GM23248 (cell line): ENCODE data around the gene PDGFB. TPM values are rescaled to one million over a fixed set of nuclear protein-coding genes. Genes with fewer than 3 reads are reported as not detected.

Experiments
- DNase-seq: peaks from one replicate; pipeline ENCODE4 v3.0.0-alpha.2; 2015
- H2AFZ ChIP-seq: fragments of 200-600 bp; sonication (generic); 2 replicates; pipeline ENCODE4 v1.6.1; 2016; ENCODE audit warnings: antibody characterized with exemption
- H3F3A ChIP-seq: fragments of 200-600 bp; sonication (generic); 2 replicates; pipeline ENCODE4 v1.6.1; 2016; ENCODE audit warnings: mild to moderate bottlenecking, antibody characterized with exemption, mixed run types; ENCODE audit not compliant: insufficient read depth
- H3K27ac ChIP-seq: fragments of 200-600 bp; sonication (generic); 2 replicates; pipeline ENCODE4 v1.5.1; 2016; ENCODE audit warnings: mild to moderate bottlenecking
- H3K27me3 ChIP-seq: fragments of 200-600 bp; sonication (generic); replicated peaks from 2 replicates; pipeline ENCODE4 v1.6.1; 2016; ENCODE audit warnings: mild to moderate bottlenecking; ENCODE audit not compliant: insufficient read depth
- H3K36me3 ChIP-seq: fragments of 200-600 bp; sonication (generic); 2 replicates; pipeline ENCODE4 v1.6.1; 2016; ENCODE audit warnings: low read depth, mild to moderate bottlenecking
- H3K4me1 ChIP-seq: fragments of 200-600 bp; sonication (generic); 2 replicates; pipeline ENCODE4 v1.6.1; 2016; ENCODE audit warnings: mild to moderate bottlenecking; ENCODE audit not compliant: insufficient read depth
- H3K4me2 ChIP-seq: fragments of 200-600 bp; sonication (generic); one replicate; pipeline ENCODE4 v1.6.1; 2016; ENCODE audit warnings: mild to moderate bottlenecking; ENCODE audit not compliant: unreplicated experiment
- H3K4me3 ChIP-seq: fragments of 200-600 bp; sonication (generic); 2 replicates; pipeline ENCODE4 v1.5.1; 2016; ENCODE audit warnings: mild to moderate bottlenecking
- H3K79me2 ChIP-seq: fragments of 200-600 bp; sonication (generic); 2 replicates; pipeline ENCODE4 v1.6.1; 2016; ENCODE audit warnings: mild to moderate bottlenecking; ENCODE audit not compliant: insufficient read depth
- H3K9ac ChIP-seq: fragments of 200-600 bp; sonication (generic); 2 replicates; pipeline ENCODE4 v1.6.1; 2016; ENCODE audit warnings: mild to moderate bottlenecking
- H3K9me2 ChIP-seq: fragments of 200-600 bp; sonication (generic); 2 replicates; pipeline ENCODE4 v1.6.1; 2016; ENCODE audit warnings: mixed run types, mild to moderate bottlenecking, moderate library complexity; ENCODE audit not compliant: insufficient read depth
- H3K9me3 ChIP-seq: fragments of 200-600 bp; sonication (generic); one replicate; pipeline ENCODE4 v1.6.1; 2017; ENCODE audit warnings: low read depth
- H4K20me1 ChIP-seq: fragments of 200-600 bp; sonication (generic); 2 replicates; pipeline ENCODE4 v1.6.0; 2016; ENCODE audit not compliant: insufficient read depth
- EZH2 ChIP-seq: fragments of 200-600 bp; sonication (generic); IDR thresholded peaks from 2 replicates; pipeline ENCODE4 v1.6.1; 2018; ENCODE audit warnings: antibody characterized with exemption, mild to moderate bottlenecking; ENCODE audit not compliant: insufficient read depth, poor library complexity, severe bottlenecking
- EZH2phosphoT487 ChIP-seq: fragments of 200-600 bp; sonication (generic); IDR thresholded peaks from 2 replicates; pipeline ENCODE4 v1.6.1; 2018; ENCODE audit warnings: antibody characterized with exemption, moderate library complexity, mild to moderate bottlenecking, low read depth; ENCODE audit not compliant: insufficient read depth
- WGBS, 2 experiments: methylation state at CpG; one replicate each; pipeline ENCODE4 v1.1.6; 2015 to 2017; ENCODE audit warnings: low lambda C conversion rate in 2 of 2, low coverage in 1 of 2; ENCODE audit errors: missing lambda C conversion rate in 2 of 2; 5-methylcytosine and 5-hydroxymethylcytosine counted together
- in situ Hi-C: fragments of 300-500 bp; cut with MboI; formaldehyde crosslinking; loops from 2 replicates; pipeline ENCODE4 v1.15.0; 2020
- polyA plus RNA-seq: library from polyadenylated mRNA; unstranded; fragments of >200 nt; fragmentation: Nextera tagmentation; extraction: Ambion mirVana; gene quantifications from 2 replicates; pipeline ENCODE4 v1.2.1, GENCODE V29; 2016
- total RNA-seq: library from RNA; depleted of rRNA; stranded (reverse); fragments of >200 nt; shearing (Covaris generic); gene quantifications from 2 replicates; pipeline ENCODE4 v1.2.3, GENCODE V29; 2014; rRNA removed

Gene PDGFB
- total and polyA plus RNA-seq, 2 experiments from 2014 or later: 0.14 TPM; not detected in 1

- Histone ChIP-seq H2AFZ (peak overlapping the region; percentile 2), H3K9me3 (no peaks in the 10 kb centered on the region), H3K9me2 (no peaks in the 10 kb centered on the region), H3K27me3 (no peaks in the 10 kb centered on the region), H3K4me1 (peaks cover 48% of the 10 kb centered on the region), H3K9ac (peak overlapping the region; percentile 60), H3K4me2 (peak overlapping the region; percentile 42), H3K36me3 (no peaks in the 10 kb centered on the region), H3K27ac (peak overlapping the region; percentile 50), H3F3A (peaks cover 23% of the 10 kb centered on the region), H4K20me1 (no peaks in the 10 kb centered on the region), H3K79me2 (no peaks in the 10 kb centered on the region), H3K4me3 (no peak overlapping the region)
- TF ChIP-seq EZH2phosphoT487 (no peak), EZH2 (no peak)
- WGBS, 2 experiments: 26 to 29% methylated on average over 18 to 22 of the region's 22 CpGs
- peak; percentile 79 for DNase-seq
- in situ Hi-C loops: loop anchor here (5.0 kb wide), 1 partner anchor 133 kb away; no protein-coding TSS in a partner anchor
Observed at GRCh38 chr22:39174498-39175352, 70.1 kb downstream of the PDGFB start.

DNA sequence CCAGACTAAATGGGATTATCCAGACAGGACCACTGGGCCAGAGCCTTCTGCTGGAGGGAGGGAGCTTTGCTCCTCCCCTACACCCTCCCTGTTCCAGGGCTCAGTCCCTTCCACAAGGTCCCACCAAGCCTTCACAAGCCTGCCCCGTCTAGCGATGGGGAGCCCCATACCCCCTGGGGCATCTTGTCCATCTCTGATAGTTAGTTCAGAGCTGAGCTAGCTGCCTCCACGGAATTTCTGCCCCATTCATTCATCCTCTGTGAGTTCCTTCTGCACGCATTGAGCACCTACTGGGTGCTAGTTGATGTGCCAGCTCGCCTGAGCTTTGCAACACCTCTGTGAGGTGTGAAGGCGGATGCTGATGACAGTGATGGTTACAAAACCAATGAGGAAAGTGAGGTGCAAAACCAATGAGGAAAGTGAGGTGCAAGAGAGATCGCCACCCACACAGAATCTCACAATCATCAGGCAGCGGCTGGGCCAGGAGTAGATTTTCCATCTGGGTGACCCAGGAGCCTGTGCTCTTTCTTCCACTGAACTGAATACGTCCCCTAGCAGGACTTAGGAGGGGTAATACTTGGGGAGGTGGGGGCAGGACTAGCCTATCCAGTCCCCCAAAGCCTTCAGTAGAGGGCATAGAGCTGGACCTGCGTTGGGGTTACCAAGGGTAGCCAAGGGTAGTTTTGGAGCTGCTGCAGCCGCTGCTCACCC, 70.8 kb downstream of the PDGFB start:
- H3K9me3 ChIP-seq: no peaks in the 10 kb centered on the region
- peaks cover 48% of the 10 kb centered on the region for H3K4me1 ChIP-seq
- H3K27me3 ChIP-seq: no peaks in the 10 kb centered on the region
- H3K79me2 ChIP-seq: no peaks in the 10 kb centered on the region
- H3K4me3 ChIP-seq: no peak overlapping the region
- no peaks in the 10 kb centered on the region for H3K9me2 ChIP-seq
- no peaks in the 10 kb centered on the region for H4K20me1 ChIP-seq
- H3K27ac ChIP-seq: peak overlapping the region; percentile 50
- H3F3A ChIP-seq: peaks cover 23% of the 10 kb centered on the region
- no peaks in the 10 kb centered on the region for H3K36me3 ChIP-seq
- TF ChIP-seq EZH2 (no peak), EZH2phosphoT487 (no peak)
- H2AFZ ChIP-seq: peak overlapping the region; percentile 2
- peak; percentile 20 for DNase-seq
- in situ Hi-C loops: no loop called here
- peak overlapping the region; percentile 42 for H3K4me2 ChIP-seq
- H3K9ac ChIP-seq: peak overlapping the region; percentile 60
- WGBS, 2 experiments: 89 to 91% methylated on average over 11 of the region's 11 CpGs

Other genes with a start within 250 kb of the PDGFB start
- 6.6 and 7.6 TPM in 2 replicates for gene APOBEC3C, start 230.7 kb downstream of the PDGFB start, total RNA-seq
- 104 and 111 TPM in 2 replicates for gene APOBEC3C, start 230.7 kb downstream of the PDGFB start, polyA plus RNA-seq
- gene APOBEC3D, start 223.9 kb downstream of the PDGFB start, total RNA-seq: 0.13 and 1.3 TPM in 2 replicates
- 0.98 and 1.0 TPM in 2 replicates for gene APOBEC3D, start 223.9 kb downstream of the PDGFB start, polyA plus RNA-seq
- gene APOBEC3F, start 204.1 kb downstream of the PDGFB start, total RNA-seq: 0.51 and 10.1 TPM in 2 replicates
- 6.2 and 7.3 TPM in 2 replicates for gene APOBEC3F, start 204.1 kb downstream of the PDGFB start, polyA plus RNA-seq
- gene APOBEC3G, start 167.7 kb downstream of the PDGFB start, total RNA-seq: 5.1 and 7.5 TPM in 2 replicates
- gene APOBEC3G, start 167.7 kb downstream of the PDGFB start, polyA plus RNA-seq: 5.2 and 5.4 TPM in 2 replicates
- not detected in 2 replicates for gene APOBEC3H, start 147.7 kb downstream of the PDGFB start, total RNA-seq
- gene APOBEC3H, start 147.7 kb downstream of the PDGFB start, polyA plus RNA-seq: not detected in 2 replicates
- 3.8 and 10.4 TPM in 2 replicates for gene CBX7, start 92.3 kb downstream of the PDGFB start, total RNA-seq
- 2.5 and 2.9 TPM in 2 replicates for gene CBX7, start 92.3 kb downstream of the PDGFB start, polyA plus RNA-seq
- gene RPL3, start 74.6 kb upstream of the PDGFB start, total RNA-seq: 1,555 and 2,353 TPM in 2 replicates
- gene RPL3, start 74.6 kb upstream of the PDGFB start, polyA plus RNA-seq: 920 and 929 TPM in 2 replicates
- gene SYNGR1, start 105.0 kb upstream of the PDGFB start, total RNA-seq: 5.2 and 6.1 TPM in 2 replicates
- 20.3 and 23.2 TPM in 2 replicates for gene SYNGR1, start 105.0 kb upstream of the PDGFB start, polyA plus RNA-seq
- 13.4 and 16.9 TPM in 2 replicates for gene TAB1, start 154.8 kb upstream of the PDGFB start, total RNA-seq
- 12.1 and 13.9 TPM in 2 replicates for gene TAB1, start 154.8 kb upstream of the PDGFB start, polyA plus RNA-seq
- not detected in 2 replicates for gene MGAT3, start 212.0 kb upstream of the PDGFB start, total RNA-seq
- gene MGAT3, start 212.0 kb upstream of the PDGFB start, polyA plus RNA-seq: not detected in 2 replicates